Prostate gland (tissue), 2 donors: ENCODE results near the gene DNAJC11.

Experiments used
- POLR2A ChIP-seq: fragments of 450-650 bp; IDR thresholded peaks from one replicate; pipeline ENCODE4 v1.6.1; 2016; ENCODE audit warnings: antibody characterized with exemption, mild to moderate bottlenecking
- POLR2AphosphoS5 ChIP-seq: sonication (generic); formaldehyde crosslinking; IDR thresholded peaks from one replicate; pipeline ENCODE4 v1.6.1; 2017; ENCODE audit warnings: antibody characterized with exemption
- TF ChIP-seq, protein P1 (sequence below), 4 experiments: fragments of 200-600 bp in 2 of 4; fragments of 450-650 bp in 2 of 4; sonication (generic) in 2 of 4; IDR thresholded peaks; 1 replicate in 3 of 4; 2 replicates in 1 of 4; pipeline ENCODE4 v1.5.1; 2016 to 2019; ENCODE audit warnings: antibody characterized with exemption in 4 of 4, mild to moderate bottlenecking in 2 of 4, moderate library complexity in 2 of 4

DNA sequence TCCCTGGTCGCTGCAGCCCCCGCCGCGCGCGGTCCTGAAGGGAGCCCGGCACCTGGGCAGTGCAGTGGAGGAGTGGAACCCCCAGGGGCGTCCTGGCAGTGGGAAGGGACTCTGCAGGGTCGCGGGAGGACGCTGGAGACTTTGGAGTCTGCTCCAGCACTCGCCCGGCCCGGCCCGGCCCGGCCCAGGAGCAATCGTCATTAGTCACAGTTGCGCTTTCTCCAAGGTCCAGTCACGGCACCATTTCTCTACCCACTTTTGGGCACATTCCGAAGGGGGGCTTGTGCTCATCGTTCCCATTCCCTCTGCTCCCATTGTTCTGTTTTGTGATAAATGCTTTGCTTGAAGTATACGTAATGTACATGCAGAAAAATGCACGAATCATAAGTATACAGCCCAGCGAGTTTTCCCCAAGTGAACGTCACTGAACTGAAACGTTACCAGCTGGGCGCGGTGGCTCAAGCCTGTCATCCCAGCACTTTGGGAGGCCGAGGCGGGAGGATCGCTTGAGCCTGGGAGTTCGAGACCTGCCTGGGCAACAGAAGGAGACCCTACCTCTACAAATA lies 75.9 kb downstream of the DNAJC11 start:
- TF ChIP-seq POLR2AphosphoS5 (peak; percentile 23), POLR2A (no peak)
- TF ChIP-seq, protein P1, sequence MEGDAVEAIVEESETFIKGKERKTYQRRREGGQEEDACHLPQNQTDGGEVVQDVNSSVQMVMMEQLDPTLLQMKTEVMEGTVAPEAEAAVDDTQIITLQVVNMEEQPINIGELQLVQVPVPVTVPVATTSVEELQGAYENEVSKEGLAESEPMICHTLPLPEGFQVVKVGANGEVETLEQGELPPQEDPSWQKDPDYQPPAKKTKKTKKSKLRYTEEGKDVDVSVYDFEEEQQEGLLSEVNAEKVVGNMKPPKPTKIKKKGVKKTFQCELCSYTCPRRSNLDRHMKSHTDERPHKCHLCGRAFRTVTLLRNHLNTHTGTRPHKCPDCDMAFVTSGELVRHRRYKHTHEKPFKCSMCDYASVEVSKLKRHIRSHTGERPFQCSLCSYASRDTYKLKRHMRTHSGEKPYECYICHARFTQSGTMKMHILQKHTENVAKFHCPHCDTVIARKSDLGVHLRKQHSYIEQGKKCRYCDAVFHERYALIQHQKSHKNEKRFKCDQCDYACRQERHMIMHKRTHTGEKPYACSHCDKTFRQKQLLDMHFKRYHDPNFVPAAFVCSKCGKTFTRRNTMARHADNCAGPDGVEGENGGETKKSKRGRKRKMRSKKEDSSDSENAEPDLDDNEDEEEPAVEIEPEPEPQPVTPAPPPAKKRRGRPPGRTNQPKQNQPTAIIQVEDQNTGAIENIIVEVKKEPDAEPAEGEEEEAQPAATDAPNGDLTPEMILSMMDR (IDR thresholded peaks at IDR 0.05): no peak
